NK-92 (cell line): ENCODE data around the gene DLGAP4.
"Not testable (repeated sequence)": the region's sequence is repeated elsewhere in the genome, so short reads cannot be mapped to it uniquely, and the experiment has no call there.

Experiments
- DNase-seq: peaks from one replicate; lab custom pipeline; 2025; ENCODE audit not compliant: unreplicated experiment; lab: John Stamatoyannopoulos, UW

The DLGAP4 gene

DNA sequence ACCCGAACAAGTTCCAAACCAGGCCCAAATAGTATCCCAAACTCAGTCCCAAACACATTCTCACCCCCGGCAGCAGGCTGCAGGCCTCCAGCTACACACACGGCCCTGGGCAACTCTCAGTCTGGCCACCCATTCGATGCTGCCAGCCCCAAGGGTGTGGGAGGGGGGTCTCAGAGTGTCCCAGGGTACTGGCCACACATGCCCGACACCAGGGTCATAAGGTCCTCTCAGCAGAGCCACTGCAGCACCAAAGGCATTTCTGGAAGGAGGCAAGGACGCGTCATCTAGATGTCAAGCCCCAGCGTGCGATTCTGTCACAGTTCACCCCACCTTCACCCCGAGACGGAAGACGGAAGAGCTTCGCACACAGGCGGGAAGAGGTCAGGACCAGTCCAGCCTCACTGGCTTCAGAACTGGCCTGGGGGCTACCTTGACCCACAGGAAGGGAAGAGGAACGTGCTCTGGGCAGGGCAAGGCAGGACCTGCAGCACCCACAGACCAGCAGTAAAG, 244.7 kb downstream of the DLGAP4 start:
- DNase-seq, result no peak

DNA sequence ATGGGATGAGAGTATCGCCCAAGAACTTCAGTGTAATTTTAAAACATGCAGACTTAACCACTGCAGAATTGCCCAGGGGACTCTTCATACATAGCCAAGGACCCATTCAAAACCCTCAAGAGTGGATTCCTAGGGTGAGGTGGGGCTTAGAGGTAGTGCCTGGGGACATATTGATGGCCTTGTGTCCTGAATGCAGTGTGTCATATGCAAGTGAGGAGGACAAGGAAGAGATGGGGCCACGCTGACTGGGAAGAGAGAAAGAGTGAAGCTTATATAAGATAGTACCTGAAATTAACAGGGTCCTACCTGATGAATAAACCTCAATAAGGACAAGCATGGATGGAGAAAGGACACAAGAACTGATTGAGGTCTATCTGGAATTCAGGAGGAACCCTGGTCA, 249.1 kb downstream of the DLGAP4 start:
- no peak for DNase-seq

DNA sequence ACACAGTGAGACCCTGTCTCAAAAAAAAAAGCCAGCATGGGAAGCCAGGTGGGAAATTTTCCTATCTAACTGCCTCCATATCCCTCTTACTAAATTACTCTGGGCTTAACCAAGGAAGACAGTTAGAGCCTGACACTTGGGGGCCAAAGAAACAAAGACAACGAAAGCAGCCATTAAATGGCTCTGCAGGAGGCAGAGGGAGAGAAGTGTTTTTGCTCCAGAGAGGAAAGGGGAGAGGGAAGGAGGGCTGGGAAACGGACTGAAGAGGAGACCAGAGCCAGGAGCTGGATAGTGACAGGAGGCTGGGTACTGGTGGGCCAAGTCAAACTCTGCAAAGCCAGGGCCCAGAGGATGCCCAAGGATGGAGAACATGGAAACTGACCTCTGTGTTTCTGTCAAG, 256.6 kb downstream of the DLGAP4 start:
- no peak for DNase-seq

- DNase-seq, result no peak
Measured at GRCh38 chr20:36563374-36563773, 257.2 kb downstream of the DLGAP4 start.

DNA sequence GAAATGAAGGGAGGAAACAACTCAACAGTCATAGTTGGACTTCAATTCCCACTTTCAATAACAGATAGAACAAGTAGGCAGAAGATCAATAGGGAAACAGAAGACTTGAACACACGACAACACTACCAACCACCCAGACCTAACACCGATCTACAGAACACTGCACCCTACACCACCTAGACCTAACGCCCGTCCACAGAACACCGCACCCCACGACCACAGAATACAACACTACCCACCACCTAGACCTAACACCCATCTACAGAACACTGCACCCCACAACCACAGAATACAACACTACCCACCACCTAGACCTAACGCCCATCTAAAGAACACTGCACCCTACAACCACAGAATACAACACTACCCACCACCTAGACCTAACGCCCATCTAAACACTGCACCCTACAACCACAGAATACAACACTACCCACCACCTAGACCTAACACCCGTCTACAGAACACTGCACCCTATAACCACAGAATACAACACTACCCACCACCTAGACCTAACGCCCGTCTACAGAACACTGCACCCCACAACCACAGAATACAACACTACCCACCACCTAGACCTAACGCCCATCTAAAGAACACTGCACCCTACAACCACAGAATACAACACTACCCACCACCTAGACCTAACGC, 258.1 kb downstream of the DLGAP4 start:
- DNase-seq, result not testable (repeated sequence)

DNA sequence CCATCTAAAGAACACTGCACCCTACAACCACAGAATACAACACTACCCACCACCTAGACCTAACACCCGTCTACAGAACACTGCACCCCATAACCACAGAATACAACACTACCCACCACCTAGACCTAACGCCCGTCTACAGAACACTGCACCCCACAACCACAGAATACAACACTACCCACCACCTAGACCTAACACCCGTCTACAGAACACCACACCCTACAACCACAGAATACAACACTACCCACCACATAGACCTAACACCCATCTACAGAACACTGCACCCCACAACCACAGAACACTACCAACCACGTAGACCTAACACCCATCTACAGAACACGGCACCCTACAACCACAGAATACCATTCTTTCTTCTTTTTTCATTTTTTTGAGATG, 258.6 kb downstream of the DLGAP4 start:
- DNase-seq, result not testable (repeated sequence)

- no peak for DNase-seq
Measured at GRCh38 chr20:36565520-36565919, 259.4 kb downstream of the DLGAP4 start.

DNA sequence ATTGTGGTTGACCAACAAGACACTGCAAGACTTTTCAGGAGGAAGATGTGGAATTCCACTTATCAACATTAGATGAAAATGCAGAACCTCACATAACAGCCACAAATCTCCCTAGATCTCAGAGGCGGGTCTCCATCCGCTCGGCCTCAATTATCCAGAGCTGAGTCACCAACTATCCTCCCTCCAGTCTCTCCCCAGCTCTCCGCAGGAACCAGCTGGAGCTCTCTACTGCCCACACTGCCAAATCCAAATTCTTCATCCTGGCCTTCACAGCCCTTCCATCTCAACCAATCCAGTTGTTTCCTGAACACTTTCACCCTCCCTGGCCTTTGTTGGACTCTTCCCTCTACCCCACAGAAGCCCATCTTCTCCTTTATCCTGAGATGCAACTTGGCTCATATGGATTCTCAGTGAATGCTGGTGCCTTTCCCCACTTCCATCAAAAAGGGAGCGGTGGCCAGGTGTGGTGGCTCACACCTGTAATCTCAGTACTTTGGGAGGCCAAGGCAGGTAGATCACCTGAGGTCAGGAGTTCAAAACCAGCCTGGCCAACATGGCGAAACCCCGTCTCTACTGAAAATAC, 263.8 kb downstream of the DLGAP4 start:
- DNase-seq, result no peak

- no peak for DNase-seq
Measured at GRCh38 chr20:36571564-36572504, 265.7 kb downstream of the DLGAP4 start.

DNA sequence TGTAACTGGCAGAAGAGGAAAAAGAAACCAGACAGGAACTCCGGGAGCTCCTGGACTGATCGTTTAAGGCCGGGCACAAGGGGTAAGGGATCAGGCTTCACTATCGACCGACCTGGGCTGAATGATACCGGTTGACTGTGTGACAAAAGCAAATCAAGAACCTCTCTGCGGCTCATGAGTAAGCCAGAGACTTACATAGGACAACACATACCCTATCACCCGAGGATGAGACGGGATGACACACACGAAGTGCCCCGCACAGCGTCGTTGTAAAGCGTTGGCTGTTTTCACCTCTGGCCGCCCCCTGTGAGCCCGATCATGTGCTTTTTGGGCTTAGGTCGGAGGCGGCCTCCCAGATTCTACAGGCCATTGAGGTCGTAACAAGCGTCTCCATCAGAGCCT, 266.6 kb downstream of the DLGAP4 start:
- DNase-seq, result no peak

DNA sequence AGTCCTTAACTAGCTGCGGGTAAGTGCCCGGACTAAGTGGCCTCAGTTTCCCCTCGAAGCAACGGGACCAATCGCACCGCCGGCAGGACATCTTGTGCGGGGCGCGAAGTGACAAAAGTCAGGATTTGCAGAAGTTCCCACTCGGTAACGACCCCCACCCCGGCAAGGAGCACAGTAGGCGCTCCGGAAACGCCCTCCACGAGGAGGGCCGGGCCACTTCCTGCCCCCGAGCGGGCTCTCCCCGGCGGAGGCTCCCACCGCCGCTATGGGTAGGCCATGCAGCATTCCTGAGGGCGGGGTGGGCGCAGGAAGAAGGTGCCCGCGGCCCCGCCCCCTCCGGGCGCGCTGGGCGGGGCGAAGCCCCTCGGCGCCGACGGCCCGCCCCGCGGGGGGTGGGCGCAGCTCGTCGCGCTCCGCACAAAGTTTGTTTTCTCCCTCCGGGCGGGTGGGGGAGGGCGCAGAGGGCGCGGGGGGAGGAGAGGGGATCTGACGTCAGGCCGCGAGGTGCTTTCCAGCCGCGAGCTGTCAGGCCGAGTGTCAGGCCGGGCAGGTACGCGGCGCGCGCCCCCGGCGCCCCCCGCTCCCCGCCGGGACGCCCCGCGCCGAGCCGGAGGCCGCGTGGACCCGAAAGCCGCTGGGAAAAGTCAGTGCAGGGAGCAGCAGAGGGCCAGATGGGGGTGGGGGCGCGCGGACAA, 267.1 kb downstream of the DLGAP4 start, which contains the start of gene TGIF2:
TSS of gene TGIF2 (plus strand) at position 495 of the 695 bp plus-strand sequence. CDS start 5,178 bp downstream, outside the sequence.
- peak; percentile 62 for DNase-seq

GRCh38 chr20:36573798-36574365, 267.7 kb downstream of the DLGAP4 start:
- no peak for DNase-seq

DNA sequence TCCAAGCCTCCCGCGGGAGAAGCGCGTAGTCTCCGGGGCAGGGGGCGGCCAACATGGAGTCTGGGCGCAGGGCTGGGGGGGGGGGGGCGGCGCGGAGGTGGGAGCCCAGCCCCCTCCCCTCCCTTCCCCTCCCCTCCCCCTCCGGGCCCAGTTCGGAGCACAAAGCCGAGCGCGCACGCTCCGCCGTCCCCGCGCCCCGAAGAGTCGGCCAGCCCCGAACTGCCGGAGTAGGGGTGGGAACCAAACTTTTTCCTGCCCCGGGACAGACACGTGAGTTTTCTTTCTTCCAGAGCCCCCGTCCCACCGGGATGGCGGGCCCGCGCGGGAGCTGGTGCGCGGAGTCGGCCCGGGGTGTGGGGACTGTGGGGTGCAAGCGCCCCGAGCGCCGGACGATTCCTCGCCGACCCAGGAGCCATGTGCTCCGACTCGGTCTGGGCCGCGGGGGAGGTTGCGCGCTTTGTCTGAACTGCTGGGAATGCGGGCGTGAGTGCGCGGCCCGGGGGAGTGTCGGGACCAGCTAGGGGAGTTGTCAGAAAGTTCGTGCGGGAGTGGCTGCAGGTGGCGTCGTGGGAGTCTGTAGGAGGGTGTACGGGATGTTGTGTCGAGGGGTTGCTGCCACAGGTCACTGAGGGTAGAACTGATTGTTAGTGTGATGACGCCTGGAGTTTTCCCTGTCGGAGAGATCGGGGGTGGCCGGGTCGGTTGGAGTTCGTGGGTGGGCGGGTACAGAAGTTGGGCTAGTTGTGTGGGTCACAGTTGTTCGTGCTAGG, 268.4 kb downstream of the DLGAP4 start:
- DNase-seq, result no peak

GRCh38 chr20:36576081-36576445, 269.9 kb downstream of the DLGAP4 start:
- no peak for DNase-seq
